ENCODE measurements around the gene LMAN2L. TPM values are rescaled to one million over a fixed set of nuclear protein-coding genes. Genes with fewer than 3 reads are reported as not detected.

LMAN2L gene
- total and polyA plus RNA-seq, 2 of the 8 experiments (the other 6 are each of a cell fraction or from before 2014, with no cell fraction given), result 14.3 to 17.6 TPM

DNA sequence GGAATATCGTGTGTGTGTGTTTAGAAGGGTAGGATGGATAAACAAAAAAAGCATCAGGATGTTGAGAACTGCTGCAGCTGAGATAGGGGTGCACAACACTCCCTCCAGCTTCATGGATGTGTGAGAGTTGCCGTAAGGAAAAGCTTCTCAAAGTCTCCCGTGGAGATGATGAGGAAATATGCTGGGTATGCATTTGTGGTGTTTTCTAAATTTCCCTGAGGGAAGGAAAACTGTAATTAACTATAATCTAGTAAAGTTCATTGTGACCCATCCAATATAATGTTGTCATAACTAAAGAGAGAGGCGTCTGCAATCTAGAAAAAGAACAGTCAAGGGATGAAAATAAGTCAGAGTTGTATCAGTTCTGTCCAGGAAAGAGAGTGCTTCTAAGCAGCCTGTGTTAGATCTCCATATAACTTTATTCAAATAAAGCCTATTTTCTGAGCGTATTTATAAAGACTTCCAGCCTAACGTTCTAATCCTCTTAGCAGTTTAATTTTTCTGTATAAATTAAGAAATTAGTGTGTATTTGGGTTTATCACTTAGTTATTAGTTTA, 7.3 kb upstream of the LMAN2L start (continued):
- TF ChIP-seq, protein P1, sequence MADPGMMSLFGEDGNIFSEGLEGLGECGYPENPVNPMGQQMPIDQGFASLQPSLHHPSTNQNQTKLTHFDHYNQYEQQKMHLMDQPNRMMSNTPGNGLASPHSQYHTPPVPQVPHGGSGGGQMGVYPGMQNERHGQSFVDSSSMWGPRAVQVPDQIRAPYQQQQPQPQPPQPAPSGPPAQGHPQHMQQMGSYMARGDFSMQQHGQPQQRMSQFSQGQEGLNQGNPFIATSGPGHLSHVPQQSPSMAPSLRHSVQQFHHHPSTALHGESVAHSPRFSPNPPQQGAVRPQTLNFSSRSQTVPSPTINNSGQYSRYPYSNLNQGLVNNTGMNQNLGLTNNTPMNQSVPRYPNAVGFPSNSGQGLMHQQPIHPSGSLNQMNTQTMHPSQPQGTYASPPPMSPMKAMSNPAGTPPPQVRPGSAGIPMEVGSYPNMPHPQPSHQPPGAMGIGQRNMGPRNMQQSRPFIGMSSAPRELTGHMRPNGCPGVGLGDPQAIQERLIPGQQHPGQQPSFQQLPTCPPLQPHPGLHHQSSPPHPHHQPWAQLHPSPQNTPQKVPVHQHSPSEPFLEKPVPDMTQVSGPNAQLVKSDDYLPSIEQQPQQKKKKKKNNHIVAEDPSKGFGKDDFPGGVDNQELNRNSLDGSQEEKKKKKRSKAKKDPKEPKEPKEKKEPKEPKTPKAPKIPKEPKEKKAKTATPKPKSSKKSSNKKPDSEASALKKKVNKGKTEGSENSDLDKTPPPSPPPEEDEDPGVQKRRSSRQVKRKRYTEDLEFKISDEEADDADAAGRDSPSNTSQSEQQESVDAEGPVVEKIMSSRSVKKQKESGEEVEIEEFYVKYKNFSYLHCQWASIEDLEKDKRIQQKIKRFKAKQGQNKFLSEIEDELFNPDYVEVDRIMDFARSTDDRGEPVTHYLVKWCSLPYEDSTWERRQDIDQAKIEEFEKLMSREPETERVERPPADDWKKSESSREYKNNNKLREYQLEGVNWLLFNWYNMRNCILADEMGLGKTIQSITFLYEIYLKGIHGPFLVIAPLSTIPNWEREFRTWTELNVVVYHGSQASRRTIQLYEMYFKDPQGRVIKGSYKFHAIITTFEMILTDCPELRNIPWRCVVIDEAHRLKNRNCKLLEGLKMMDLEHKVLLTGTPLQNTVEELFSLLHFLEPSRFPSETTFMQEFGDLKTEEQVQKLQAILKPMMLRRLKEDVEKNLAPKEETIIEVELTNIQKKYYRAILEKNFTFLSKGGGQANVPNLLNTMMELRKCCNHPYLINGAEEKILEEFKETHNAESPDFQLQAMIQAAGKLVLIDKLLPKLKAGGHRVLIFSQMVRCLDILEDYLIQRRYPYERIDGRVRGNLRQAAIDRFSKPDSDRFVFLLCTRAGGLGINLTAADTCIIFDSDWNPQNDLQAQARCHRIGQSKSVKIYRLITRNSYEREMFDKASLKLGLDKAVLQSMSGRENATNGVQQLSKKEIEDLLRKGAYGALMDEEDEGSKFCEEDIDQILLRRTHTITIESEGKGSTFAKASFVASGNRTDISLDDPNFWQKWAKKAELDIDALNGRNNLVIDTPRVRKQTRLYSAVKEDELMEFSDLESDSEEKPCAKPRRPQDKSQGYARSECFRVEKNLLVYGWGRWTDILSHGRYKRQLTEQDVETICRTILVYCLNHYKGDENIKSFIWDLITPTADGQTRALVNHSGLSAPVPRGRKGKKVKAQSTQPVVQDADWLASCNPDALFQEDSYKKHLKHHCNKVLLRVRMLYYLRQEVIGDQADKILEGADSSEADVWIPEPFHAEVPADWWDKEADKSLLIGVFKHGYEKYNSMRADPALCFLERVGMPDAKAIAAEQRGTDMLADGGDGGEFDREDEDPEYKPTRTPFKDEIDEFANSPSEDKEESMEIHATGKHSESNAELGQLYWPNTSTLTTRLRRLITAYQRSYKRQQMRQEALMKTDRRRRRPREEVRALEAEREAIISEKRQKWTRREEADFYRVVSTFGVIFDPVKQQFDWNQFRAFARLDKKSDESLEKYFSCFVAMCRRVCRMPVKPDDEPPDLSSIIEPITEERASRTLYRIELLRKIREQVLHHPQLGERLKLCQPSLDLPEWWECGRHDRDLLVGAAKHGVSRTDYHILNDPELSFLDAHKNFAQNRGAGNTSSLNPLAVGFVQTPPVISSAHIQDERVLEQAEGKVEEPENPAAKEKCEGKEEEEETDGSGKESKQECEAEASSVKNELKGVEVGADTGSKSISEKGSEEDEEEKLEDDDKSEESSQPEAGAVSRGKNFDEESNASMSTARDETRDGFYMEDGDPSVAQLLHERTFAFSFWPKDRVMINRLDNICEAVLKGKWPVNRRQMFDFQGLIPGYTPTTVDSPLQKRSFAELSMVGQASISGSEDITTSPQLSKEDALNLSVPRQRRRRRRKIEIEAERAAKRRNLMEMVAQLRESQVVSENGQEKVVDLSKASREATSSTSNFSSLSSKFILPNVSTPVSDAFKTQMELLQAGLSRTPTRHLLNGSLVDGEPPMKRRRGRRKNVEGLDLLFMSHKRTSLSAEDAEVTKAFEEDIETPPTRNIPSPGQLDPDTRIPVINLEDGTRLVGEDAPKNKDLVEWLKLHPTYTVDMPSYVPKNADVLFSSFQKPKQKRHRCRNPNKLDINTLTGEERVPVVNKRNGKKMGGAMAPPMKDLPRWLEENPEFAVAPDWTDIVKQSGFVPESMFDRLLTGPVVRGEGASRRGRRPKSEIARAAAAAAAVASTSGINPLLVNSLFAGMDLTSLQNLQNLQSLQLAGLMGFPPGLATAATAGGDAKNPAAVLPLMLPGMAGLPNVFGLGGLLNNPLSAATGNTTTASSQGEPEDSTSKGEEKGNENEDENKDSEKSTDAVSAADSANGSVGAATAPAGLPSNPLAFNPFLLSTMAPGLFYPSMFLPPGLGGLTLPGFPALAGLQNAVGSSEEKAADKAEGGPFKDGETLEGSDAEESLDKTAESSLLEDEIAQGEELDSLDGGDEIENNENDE (IDR thresholded peaks at IDR 0.05; ENCODE audit: insufficient replicate concordance, low read length), result no peak
- TF ChIP-seq BRCA1 (IDR thresholded peaks at IDR 0.05; ENCODE audit: low read depth, low read length) (no peak), SIRT6 (IDR thresholded peaks at IDR 0.05; ENCODE audit: low read length) (no peak), SIN3A (conservative IDR thresholded peaks at IDR 0.05 in 1 of 2, IDR thresholded peaks at IDR 0.05 in 1 of 2; ENCODE audit: low read depth in 1 of 2, low read length in 2 of 2) (no peak), BCL11A (IDR thresholded peaks at IDR 0.05; ENCODE audit: low read depth in 2 of 2, low read length in 2 of 2) (no peak), POU5F1 (IDR thresholded peaks at IDR 0.05; ENCODE audit: low read depth, low read length) (no peak), E2F6 (IDR thresholded peaks at IDR 0.05) (no peak), SP2 (IDR thresholded peaks at IDR 0.05; ENCODE audit: low read length) (no peak), RAD21 (IDR thresholded peaks at IDR 0.05 in 1 of 2, conservative IDR thresholded peaks at IDR 0.05 in 1 of 2; ENCODE audit: low read depth in 2 of 2, low read length in 2 of 2) (no peak), CHD2 (IDR thresholded peaks at IDR 0.05; ENCODE audit: low read length) (no peak)

Measured in H1 (cell line).